Activated CD8-positive, alpha-beta T cell treated with anti-CD3 and anti-CD28 coated beads for 36 hours (primary cell): ENCODE measurements around the gene TFCP2L1. TPM values are rescaled to one million over a fixed set of nuclear protein-coding genes. Genes with fewer than 3 reads are reported as not detected.

Source experiments
- ATAC-seq: fragments of 200-7000 bp; cut with Tn5 transposase; one replicate; pipeline ENCODE4 v1.10.0; 2021; ENCODE audit warnings: mild to moderate bottlenecking, moderate library complexity
- CTCF ChIA-PET: fragments of 350-600 bp; sonication (Branson Sonifier 250); formaldehyde crosslinking; loops from one replicate; lab custom pipeline; 2021; ENCODE audit warnings: antibody characterized with exemption; lab: Charles Lee
- POLR2A ChIA-PET: fragments of 350-600 bp; sonication (Branson Sonifier 250); formaldehyde crosslinking; loops from one replicate; lab custom pipeline; 2021; ENCODE audit warnings: antibody characterized with exemption; lab: Charles Lee
- DNase-seq: peaks from one replicate; pipeline ENCODE4 v3.0.0-alpha.2; 2020
- H3K27ac Mint-ChIP-seq: one replicate; pipeline ENCODE4 v1.8.0; 2021; ENCODE audit warnings: mild to moderate bottlenecking, mixed read lengths
- H3K27me3 Mint-ChIP-seq: one replicate; pipeline ENCODE4 v1.8.0; 2021; ENCODE audit warnings: mixed read lengths
- H3K36me3 Mint-ChIP-seq: one replicate; pipeline ENCODE4 v1.8.0; 2021; ENCODE audit warnings: low read depth, mixed read lengths
- H3K4me1 Mint-ChIP-seq: one replicate; pipeline ENCODE4 v1.8.0; 2021; ENCODE audit warnings: low read depth, mixed read lengths
- H3K4me3 Mint-ChIP-seq: one replicate; pipeline ENCODE4 v1.8.0; 2021; ENCODE audit warnings: mild to moderate bottlenecking, moderate library complexity, mixed read lengths
- H3K9me3 Mint-ChIP-seq: one replicate; pipeline ENCODE4 v1.8.0; 2021; ENCODE audit warnings: mixed read lengths
- intact Hi-C: fragments of 100-400 bp; cut with micrococcal nuclease; formaldehyde crosslinking; loops from one replicate; pipeline ENCODE4 v1.10.0; 2022
- total RNA-seq, 2 experiments: library from RNA; stranded (reverse); gene quantifications; one replicate each; pipeline ENCODE4 v1.2.3, GENCODE V29; 2021
- TF ChIP-seq, protein P1 (sequence below): fragments of 200-600 bp; IDR thresholded peaks from one replicate; pipeline ENCODE4 v1.8.0; 2022; ENCODE audit warnings: antibody characterized with exemption, mild to moderate bottlenecking

Gene TFCP2L1
- total RNA-seq, 2 experiments from 2014 or later: 0.04 TPM; not detected in 1

DNA sequence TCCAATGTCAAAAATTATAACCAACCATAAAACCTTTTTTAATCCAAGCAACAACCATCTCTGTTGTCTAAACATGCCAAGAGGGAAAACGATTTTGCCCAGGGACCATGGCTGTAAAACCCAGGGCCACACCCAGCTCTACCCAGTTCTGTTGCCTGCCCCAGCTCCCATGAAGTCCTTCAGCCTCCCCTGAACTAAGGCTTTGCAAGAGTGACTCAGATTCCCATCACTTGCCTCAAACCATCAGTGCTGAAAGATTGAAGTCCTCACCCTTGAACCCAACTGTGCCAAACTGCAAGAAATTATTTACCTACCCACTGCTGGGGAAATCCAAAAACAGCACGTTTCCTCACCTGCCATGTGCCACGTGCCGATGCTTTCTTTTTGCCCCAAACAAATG is 102.5 kb downstream of the TFCP2L1 start:
- POLR2A ChIA-PET: no interaction called here
- no peaks in the 10 kb centered on the region for H3K4me1 Mint-ChIP-seq

DNA sequence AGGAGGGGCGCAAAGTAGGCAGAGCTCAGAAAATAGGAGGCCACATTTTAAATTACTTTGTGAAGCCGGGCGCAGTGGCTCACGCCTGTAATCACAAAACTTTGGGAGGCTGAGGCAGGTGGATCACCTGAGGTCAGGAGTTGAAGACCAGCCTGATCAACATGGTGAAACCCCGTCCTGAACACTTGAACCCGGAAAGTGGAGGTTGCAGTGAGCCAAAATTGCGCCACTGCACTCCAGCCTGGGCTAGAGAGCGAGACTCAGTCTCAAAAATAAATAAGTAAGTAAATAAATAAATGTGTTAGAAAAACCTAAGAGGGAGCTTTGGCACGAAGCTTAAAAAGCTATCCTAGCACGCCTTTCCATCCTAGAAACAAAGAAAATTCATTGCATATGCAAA is 105.5 kb downstream of the TFCP2L1 start:
- ChIA-PET POLR2A (no interaction called here), CTCF (no interaction called here)
- no peaks in the 10 kb centered on the region for H3K9me3 Mint-ChIP-seq
- ATAC-seq (no peak), DNase-seq (no peak)
- no peak overlapping the region for H3K4me3 Mint-ChIP-seq
- no peaks in the 10 kb centered on the region for H3K4me1 Mint-ChIP-seq
- H3K36me3 Mint-ChIP-seq: no peaks in the 10 kb centered on the region
- no peak overlapping the region for H3K27ac Mint-ChIP-seq
- intact Hi-C loops: no loop called here
- peaks cover 2% of the 10 kb centered on the region for H3K27me3 Mint-ChIP-seq
- TF ChIP-seq, protein P1, sequence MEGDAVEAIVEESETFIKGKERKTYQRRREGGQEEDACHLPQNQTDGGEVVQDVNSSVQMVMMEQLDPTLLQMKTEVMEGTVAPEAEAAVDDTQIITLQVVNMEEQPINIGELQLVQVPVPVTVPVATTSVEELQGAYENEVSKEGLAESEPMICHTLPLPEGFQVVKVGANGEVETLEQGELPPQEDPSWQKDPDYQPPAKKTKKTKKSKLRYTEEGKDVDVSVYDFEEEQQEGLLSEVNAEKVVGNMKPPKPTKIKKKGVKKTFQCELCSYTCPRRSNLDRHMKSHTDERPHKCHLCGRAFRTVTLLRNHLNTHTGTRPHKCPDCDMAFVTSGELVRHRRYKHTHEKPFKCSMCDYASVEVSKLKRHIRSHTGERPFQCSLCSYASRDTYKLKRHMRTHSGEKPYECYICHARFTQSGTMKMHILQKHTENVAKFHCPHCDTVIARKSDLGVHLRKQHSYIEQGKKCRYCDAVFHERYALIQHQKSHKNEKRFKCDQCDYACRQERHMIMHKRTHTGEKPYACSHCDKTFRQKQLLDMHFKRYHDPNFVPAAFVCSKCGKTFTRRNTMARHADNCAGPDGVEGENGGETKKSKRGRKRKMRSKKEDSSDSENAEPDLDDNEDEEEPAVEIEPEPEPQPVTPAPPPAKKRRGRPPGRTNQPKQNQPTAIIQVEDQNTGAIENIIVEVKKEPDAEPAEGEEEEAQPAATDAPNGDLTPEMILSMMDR: no peak

More for the DNA sequence above, 102.5 kb downstream of the TFCP2L1 start:
- CTCF ChIA-PET: no interaction called here
- DNase-seq (no peak), ATAC-seq (no peak)
- Mint-ChIP-seq H3K27me3 (no peaks in the 10 kb centered on the region), H3K36me3 (no peaks in the 10 kb centered on the region), H3K27ac (no peak overlapping the region), H3K9me3 (no peaks in the 10 kb centered on the region), H3K4me3 (no peak overlapping the region)
- TF ChIP-seq, protein P1: no peak
- intact Hi-C loops: no loop called here

DNA sequence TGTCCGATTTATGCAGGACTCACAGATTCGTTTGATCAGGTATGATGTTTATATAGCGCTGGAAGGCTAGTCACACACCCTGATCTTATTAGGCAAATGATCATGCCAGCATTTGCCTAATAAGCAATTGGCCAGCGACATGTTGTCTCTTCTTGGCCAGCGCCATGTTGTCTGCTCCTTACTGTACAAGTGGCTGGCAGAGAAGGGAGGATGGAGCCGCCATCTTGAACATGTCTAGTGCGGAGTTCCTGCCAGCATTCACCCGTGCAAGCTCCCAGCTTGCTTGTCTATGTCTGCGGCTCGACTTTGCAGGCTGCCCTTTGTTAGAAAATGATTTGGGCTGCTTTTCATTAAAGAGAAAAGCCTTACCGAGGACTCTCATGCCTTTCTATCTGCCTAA is 106.3 kb downstream of the TFCP2L1 start:
- no peak overlapping the region for H3K4me3 Mint-ChIP-seq
- intact Hi-C loops: no loop called here

DNA sequence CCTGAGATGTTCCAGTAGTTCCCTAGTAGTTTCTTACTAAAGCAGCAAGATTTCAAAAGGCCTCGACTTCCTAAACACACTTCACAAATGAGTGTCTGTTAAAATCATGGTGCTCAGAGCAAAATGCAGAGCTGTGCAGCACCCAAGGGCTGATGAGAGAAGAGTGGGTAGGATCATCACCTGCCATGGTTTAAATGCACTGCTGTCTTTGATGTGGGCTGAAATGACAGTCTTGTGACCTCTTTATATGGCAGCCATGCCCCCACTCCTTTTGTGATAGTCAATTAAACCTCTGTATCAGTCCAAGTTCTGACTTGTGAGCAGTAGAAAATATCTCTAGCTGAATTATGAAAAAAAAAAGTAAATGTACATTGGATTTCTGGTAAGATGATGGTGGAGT is 107.1 kb downstream of the TFCP2L1 start:
- DNase-seq (no peak), ATAC-seq (no peak)
- Mint-ChIP-seq H3K4me1 (no peaks in the 10 kb centered on the region), H3K9me3 (no peaks in the 10 kb centered on the region), H3K4me3 (no peak overlapping the region), H3K27me3 (peaks cover 5% of the 10 kb centered on the region), H3K27ac (no peak overlapping the region), H3K36me3 (no peaks in the 10 kb centered on the region)
- ChIA-PET CTCF (no interaction called here), POLR2A (no interaction called here)
- TF ChIP-seq, protein P1: no peak
- intact Hi-C loops: no loop called here

More for the DNA sequence above, 106.3 kb downstream of the TFCP2L1 start:
- Mint-ChIP-seq H3K9me3 (no peaks in the 10 kb centered on the region), H3K27ac (no peak overlapping the region), H3K36me3 (no peaks in the 10 kb centered on the region), H3K4me1 (no peaks in the 10 kb centered on the region), H3K27me3 (peaks cover 4% of the 10 kb centered on the region)
- DNase-seq (no peak), ATAC-seq (no peak)
- TF ChIP-seq, protein P1: no peak
- ChIA-PET POLR2A (no interaction called here), CTCF (no interaction called here)

DNA sequence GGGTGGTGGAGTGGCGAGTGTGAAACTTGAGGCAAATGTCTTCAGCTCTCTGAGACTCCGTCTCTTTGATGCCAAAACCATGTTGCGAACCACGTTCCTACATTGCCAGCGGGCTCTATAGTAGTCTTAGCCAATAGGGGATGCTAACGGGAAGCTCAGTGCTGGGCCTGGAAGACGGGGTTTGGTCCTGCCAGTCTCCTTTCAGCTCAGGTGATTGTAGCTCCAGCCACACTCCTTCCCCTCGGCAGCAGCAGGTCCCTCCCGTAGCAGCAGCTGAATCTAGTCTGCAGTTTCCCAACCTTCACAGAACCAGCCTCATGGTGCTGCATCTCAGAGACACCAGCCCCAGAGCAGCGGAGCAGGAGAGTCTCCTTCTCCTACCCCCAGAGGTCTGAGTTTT is 109.7 kb downstream of the TFCP2L1 start:
- Mint-ChIP-seq H3K4me3 (no peak overlapping the region), H3K36me3 (no peaks in the 10 kb centered on the region), H3K27ac (no peak overlapping the region), H3K9me3 (peaks cover 10% of the 10 kb centered on the region), H3K4me1 (no peaks in the 10 kb centered on the region), H3K27me3 (peaks cover 11% of the 10 kb centered on the region)
- DNase-seq (no peak), ATAC-seq (no peak)
- POLR2A ChIA-PET: no interaction called here
- intact Hi-C loops: no loop called here
- TF ChIP-seq, protein P1: no peak
- CTCF ChIA-PET: interaction anchor here (1.6 kb wide), 1 partner anchor 47 kb away, joined by 6 read pairs; no protein-coding TSS in a partner anchor
